Kidney (tissue), 14 donors: ENCODE results near the gene ASAP2. TPM values are rescaled to one million over a fixed set of nuclear protein-coding genes. Genes with fewer than 3 reads are reported as not detected.

Experiments used
- DNase-seq, 5 donors: peaks; one replicate each; pipeline ENCODE4 v3.0.0-alpha.2; 2013 to 2020
- FAIRE-seq: peaks from 2 replicates; lab custom pipeline; 2012; peaks lifted over from hg19 to GRCh38; lab: Jason Lieb, UNC
- H3K27ac ChIP-seq, 2 donors: one replicate each; pipeline ENCODE4 v1.7.0; 2013; ENCODE audit warnings: low read depth in 2 of 2, low read length in 2 of 2, inconsistent platforms in 1 of 2
- H3K27me3 ChIP-seq: one replicate; pipeline ENCODE4 v1.7.1; 2013; ENCODE audit warnings: low read length, inconsistent platforms; ENCODE audit not compliant: control insufficient read depth, insufficient read depth
- H3K36me3 ChIP-seq, 3 donors: one replicate each; pipeline versions ENCODE4 v1.7.0 to v1.7.1; 2013; ENCODE audit warnings: low read length in 3 of 3, control low read depth in 1 of 3, inconsistent platforms in 1 of 3; ENCODE audit not compliant: insufficient read depth in 3 of 3, control insufficient read depth in 2 of 3
- H3K4me1 ChIP-seq, 3 donors: one replicate each; pipeline versions ENCODE4 v1.7.0 to v1.7.1; 2013; ENCODE audit warnings: low read length in 3 of 3, inconsistent platforms in 1 of 3, low read depth in 1 of 3; ENCODE audit not compliant: control insufficient read depth in 2 of 3, insufficient read depth in 2 of 3
- H3K4me3 ChIP-seq, 3 donors: one replicate each; pipeline versions ENCODE4 v1.7.0 to v1.8.1; 2013; ENCODE audit warnings: low read length in 3 of 3, control low read depth in 1 of 3, inconsistent platforms in 1 of 3
- H3K9ac ChIP-seq, 3 donors: one replicate each; pipeline versions ENCODE4 v1.7.0 to v1.7.1; 2013; ENCODE audit warnings: low read length in 3 of 3, control low read depth in 1 of 3, inconsistent platforms in 1 of 3
- H3K9me3 ChIP-seq, 3 donors: one replicate each; pipeline versions ENCODE4 v1.7.0 to v1.7.1; 2013; ENCODE audit warnings: low read length in 3 of 3, control low read depth in 1 of 3, inconsistent platforms in 1 of 3; ENCODE audit not compliant: control insufficient read depth in 2 of 3, insufficient read depth in 1 of 3
- CTCF ChIP-seq: IDR thresholded peaks from 3 replicates; pipeline ENCODE4 v1.5.1; 2012; ENCODE audit warnings: mild to moderate bottlenecking, moderate library complexity, borderline replicate concordance; ENCODE audit not compliant: insufficient read depth; ENCODE audit errors: extremely low read depth
- intact Hi-C: fragments of 100-400 bp; cut with DNase I; formaldehyde crosslinking; loops from one replicate; pipeline ENCODE4 v1.11.1; 2022
- polyA plus RNA-seq: library from polyadenylated mRNA; stranded (reverse); fragments of 350-450 nt; fragmentation: Illumina TruSeq; extraction: RNeasy Lipid Tissue Mini Kit (QIAGEN cat#74804); gene quantifications from one replicate; pipeline ENCODE4 v1.2.3, GENCODE V29; 2014; ENCODE audit warnings: low read depth, low replicate concordance; ENCODE audit not compliant: insufficient read depth
- total RNA-seq: library from RNA; stranded (reverse); fragmentation: NEBNext Ultra II Directional; extraction: Animal tissue kit (Norgen Biotek cat#: 25700); gene quantifications from one replicate; pipeline ENCODE4 v1.2.1, GENCODE V29; 2021
- donor health status: control.
- donor health status: control.
- donor health status: control.
- donor health status: control.
- donor health status: control.
- donor health status: DM: yes; HTN: yes; CAD: no.
- donor health status: Normal renal cell carcinoma (clear cell type).

Gene ASAP2
- total and polyA plus RNA-seq, 2 donors from 2014 or later, result 26.2 to 54.8 TPM

GRCh38 chr2:9388199-9388681, 181.6 kb downstream of the ASAP2 start:
- Histone ChIP-seq H3K9me3 (no peaks in the 10 kb centered on the region), H3K36me3 (peaks cover 0 to 42% (median 10%) of the 10 kb centered on the region in 3 donors), H3K9ac (no peak overlapping the region), H3K4me1 (peaks cover 0 to 25% (median 20%) of the 10 kb centered on the region in 3 donors), H3K27me3 (no peaks in the 10 kb centered on the region), H3K27ac (peak overlapping the region in 1 of 2 donors; percentile 87), H3K4me3 (no peak overlapping the region)
- DNase-seq (peak in 1 of 5 donors; percentile 34), FAIRE-seq (no peak)
- TF ChIP-seq CTCF, result no peak
- intact Hi-C loops, result no loop called here

- no peak overlapping the region for H3K4me3 ChIP-seq
- peaks cover 0 to 25% (median 20%) of the 10 kb centered on the region in 3 donors for H3K4me1 ChIP-seq
- FAIRE-seq (no peak), DNase-seq (no peak)
- no peaks in the 10 kb centered on the region for H3K9me3 ChIP-seq
- no peak overlapping the region for H3K9ac ChIP-seq
- intact Hi-C loops, result no loop called here
- no peak overlapping the region for H3K27ac ChIP-seq
- peaks cover 0 to 44% (median 7%) of the 10 kb centered on the region in 3 donors for H3K36me3 ChIP-seq
- TF ChIP-seq CTCF, result no peak
- H3K27me3 ChIP-seq, result no peaks in the 10 kb centered on the region
These were observed 182.6 kb downstream of the ASAP2 start for GRCh38 chr2:9388950-9389911.

- Histone ChIP-seq H3K9me3 (no peaks in the 10 kb centered on the region), H3K4me1 (peaks cover 0 to 22% (median 19%) of the 10 kb centered on the region in 3 donors), H3K27ac (peak overlapping the region in 1 of 2 donors; percentile 57), H3K36me3 (peaks cover 0 to 40% (median 4%) of the 10 kb centered on the region in 3 donors), H3K27me3 (no peaks in the 10 kb centered on the region), H3K4me3 (no peak overlapping the region), H3K9ac (no peak overlapping the region)
- no peak for TF ChIP-seq CTCF
- FAIRE-seq (no peak), DNase-seq (no peak)
- intact Hi-C loops, result no loop called here
These were observed 183.7 kb downstream of the ASAP2 start for GRCh38 chr2:9390151-9390850.
